GM12878 (cell line): ENCODE results near the gene MDH1B. TPM values are rescaled to one million over a fixed set of nuclear protein-coding genes. Genes with fewer than 3 reads are reported as not detected.

ENCODE experiments used
- ATAC-seq: fragments of 200-7000 bp; cut with Tn5 transposase; 3 replicates; pipeline ENCODE4 v1.9.1; 2020; ENCODE audit warnings: mild to moderate bottlenecking, moderate library complexity
- BruUV-seq: library from RNA; stranded (reverse); fragments of 400-500 nt; replicated peaks from 2 replicates; lab custom pipeline; 2021; lab: Mats Ljungman, UMichigan
- CTCF ChIA-PET: fragments of 300-600 bp; sonication (Branson Sonifier 250); formaldehyde crosslinking; extraction: SDS; loops from one replicate; lab custom pipeline; 2021; ENCODE audit warnings: inconsistent platforms; lab: Yijun Ruan, JAX
- POLR2A ChIA-PET: fragments of 350-600 bp; formaldehyde crosslinking; extraction: SDS; loops from one replicate; lab custom pipeline; 2021; ENCODE audit warnings: inconsistent platforms; lab: Charles Lee
- RAD21 ChIA-PET: fragments of 300-600 bp; sonication (Branson Sonifier 250); formaldehyde crosslinking; loops from one replicate; lab custom pipeline; 2023; ENCODE audit warnings: antibody characterized with exemption; ENCODE audit not compliant: unreplicated experiment; lab: Charles Lee
- SMC1A ChIA-PET: fragments of 300-600 bp; sonication (Branson Sonifier 250); formaldehyde crosslinking; loops from one replicate; lab custom pipeline; 2023; ENCODE audit not compliant: unreplicated experiment, uncharacterized antibody; lab: Charles Lee
- DNase-seq: peaks from one replicate; pipeline ENCODE4 v3.0.0-alpha.2; 2011; ENCODE audit warnings: low read depth, low spot score
- FAIRE-seq: peaks from 3 replicates; lab custom pipeline; 2011; peaks lifted over from hg19 to GRCh38; lab: Jason Lieb, UNC
- H2AFZ ChIP-seq: 2 replicates; pipeline ENCODE4 v1.6.0; 2011; ENCODE audit warnings: low read depth, low read length, control low read depth; ENCODE audit not compliant: control insufficient read depth
- H3K27ac ChIP-seq: 2 replicates; pipeline ENCODE4 v1.5.1; 2011; ENCODE audit warnings: control low read depth; ENCODE audit not compliant: control insufficient read depth, insufficient read depth
- H3K27me3 ChIP-seq, 2 experiments: replicated peaks in 1 of 2; 2 replicates each; pipeline versions ENCODE4 v1.6.0 to v1.6.1; 2011; ENCODE audit warnings: low read length in 1 of 2; ENCODE audit not compliant: control insufficient read depth in 2 of 2, insufficient read depth in 2 of 2
- H3K36me3 ChIP-seq, 2 experiments: 2 replicates each; pipeline ENCODE4 v1.5.1; 2011; ENCODE audit warnings: low read length in 1 of 2; ENCODE audit not compliant: control insufficient read depth in 2 of 2, insufficient read depth in 2 of 2
- H3K4me1 ChIP-seq: 2 replicates; pipeline ENCODE4 v1.6.1; 2011; ENCODE audit warnings: mild to moderate bottlenecking, low read length, moderate library complexity, mixed read lengths; ENCODE audit not compliant: control insufficient read depth, insufficient read depth
- H3K4me2 ChIP-seq: 2 replicates; pipeline ENCODE4 v1.6.0; 2011; ENCODE audit warnings: control low read depth; ENCODE audit not compliant: control insufficient read depth, insufficient read depth
- H3K4me3 ChIP-seq: fragments of 200-600 bp; sonication (generic); 2 replicates; pipeline ENCODE4 v1.5.1; 2016
- H3K79me2 ChIP-seq: 2 replicates; pipeline ENCODE4 v1.6.0; 2011; ENCODE audit warnings: low read length; ENCODE audit not compliant: control insufficient read depth, insufficient read depth
- H3K9ac ChIP-seq: 2 replicates; pipeline ENCODE4 v1.8.0; 2011; ENCODE audit warnings: low read length, control low read depth, mixed read lengths; ENCODE audit not compliant: control insufficient read depth, insufficient read depth
- H3K9me3 ChIP-seq: replicated peaks from 3 replicates; pipeline ENCODE4 v1.5.1; 2011; ENCODE audit warnings: mild to moderate bottlenecking, low read length; ENCODE audit not compliant: control insufficient read depth, insufficient read depth
- H4K20me1 ChIP-seq: 2 replicates; pipeline ENCODE4 v1.6.0; 2011; ENCODE audit not compliant: control insufficient read depth, insufficient read depth
- CTCF ChIP-seq, 3 experiments: IDR thresholded peaks in 2 of 3; conservative IDR thresholded peaks in 1 of 3; 2 replicates each; pipeline ENCODE4 v1.5.1; 2011; ENCODE audit warnings: low read depth in 3 of 3, low read length in 3 of 3, mild to moderate bottlenecking in 3 of 3, control low read depth in 2 of 3, moderate library complexity in 2 of 3, inconsistent platforms in 1 of 3, mixed read lengths in 1 of 3; ENCODE audit not compliant: control insufficient read depth in 2 of 3, insufficient read depth in 1 of 3; ENCODE audit errors: extremely low read depth in 1 of 3
- REST ChIP-seq: IDR thresholded peaks from 2 replicates; pipeline ENCODE4 v1.6.1; 2012; ENCODE audit warnings: mild to moderate bottlenecking, low read depth, low read length
- SIN3A ChIP-seq: IDR thresholded peaks from 2 replicates; pipeline ENCODE4 v1.6.1; 2012; ENCODE audit warnings: low read depth, low read length, improper control_type of control experiment
- SP1 ChIP-seq: IDR thresholded peaks from one replicate; pipeline ENCODE4 v1.6.1; 2011; ENCODE audit warnings: low read depth, low read length
- SUZ12 ChIP-seq: fragments of 200-600 bp; sonication (generic); IDR thresholded peaks from one replicate; pipeline ENCODE4 v1.6.1; 2018; ENCODE audit warnings: antibody characterized with exemption, mild to moderate bottlenecking; ENCODE audit not compliant: unreplicated experiment
- TAF1 ChIP-seq: IDR thresholded peaks from 2 replicates; pipeline ENCODE4 v1.6.1; 2011; ENCODE audit warnings: mild to moderate bottlenecking, low read depth, low read length, borderline replicate concordance
- WGBS: methylation state at CpG from one replicate; pipeline ENCODE4 v1.1.6; 2016; ENCODE audit warnings: low lambda C conversion rate; ENCODE audit not compliant: insufficient replicate concordance, insufficient coverage; ENCODE audit errors: missing lambda C conversion rate; 5-methylcytosine and 5-hydroxymethylcytosine counted together
- in situ Hi-C: fragments of 300-500 bp; cut with MboI; formaldehyde crosslinking; loops from 9 replicates; pipeline ENCODE4 v1.14.3; 2018; ENCODE audit warnings: mixed read lengths
- intact Hi-C: fragments of 100-400 bp; cut with micrococcal nuclease; formaldehyde crosslinking; loops from one replicate; pipeline ENCODE4 v1.14.2; 2022; ENCODE audit not compliant: unreplicated experiment
- polyA plus RNA-seq, 11 experiments: library from polyadenylated mRNA; depleted of rRNA in 4 of 11; unstranded in 6 of 11; stranded (reverse) in 5 of 11; fragments of >200 nt; fragmentation: Nextera tagmentation in 4 of 11; fragmentation: Illumina TruSeq in 1 of 11; extraction: Ambion mirVana in 4 of 11; extraction: Trizol in 1 of 11; gene quantifications; 1 replicate in 1 of 11; 2 replicates in 10 of 11; pipeline versions ENCODE4 v1.2.1 to v1.2.3, GENCODE V29; 2011 to 2016; ENCODE audit warnings: inconsistent platforms in 2 of 11, missing spikeins in 2 of 11, low read depth in 1 of 11
- total RNA-seq, 4 experiments: library from RNA; depleted of rRNA in 3 of 4; stranded (reverse); fragments of >200 nt in 3 of 4; fragmentation: Illumina TruSeq in 1 of 4; extraction: Trizol in 1 of 4; gene quantifications; 2 replicates each; pipeline versions ENCODE4 v1.2.1 to v1.2.3, GENCODE V29; 2013 to 2021
- TF ChIP-seq, protein P1 (sequence below): IDR thresholded peaks from 2 replicates; pipeline ENCODE4 v1.6.1; 2011; ENCODE audit warnings: borderline replicate concordance, low read depth, mild to moderate bottlenecking, moderate library complexity, low read length; ENCODE audit not compliant: insufficient read depth, poor library complexity, severe bottlenecking

MDH1B gene
- total and polyA plus RNA-seq, 10 of the 15 experiments (the other 5 are each of a cell fraction or from before 2014, with no cell fraction given): 0.47 to 1.6 (median 0.98) TPM

GRCh38 chr2:206783718-206784117 is 18.6 kb upstream of the MDH1B start:
- Histone ChIP-seq H3K79me2 (no peaks in the 10 kb centered on the region; the same call in 1 of the 2 replicates), H2AFZ (no peak overlapping the region), H3K4me1 (no peaks in the 10 kb centered on the region), H3K9me3 (peaks cover 10% of the 10 kb centered on the region), H3K4me2 (no peak overlapping the region)
- no TSS peak for BruUV-seq
- SMC1A ChIA-PET: interaction anchor here (1.3 to 2.1 kb wide), 2 partner anchors 8 to 85 kb away, joined by 4 to 16 read pairs; no protein-coding TSS in a partner anchor
- 97% methylated on average over 2 of the region's 2 CpGs for WGBS
- ATAC-seq: peak; percentile 74
- no peak for FAIRE-seq
- peak; percentile 12 to 47 (median 37); a peak in 3 of 6 replicates for TF ChIP-seq CTCF (IDR thresholded peaks at IDR 0.05 in 2 of 3, conservative IDR thresholded peaks at IDR 0.05 in 1 of 3; ENCODE audit: control insufficient read depth in 2 of 3, extremely low read depth in 1 of 3, insufficient read depth in 1 of 3, low read depth in 3 of 3, low read length in 3 of 3)
- TF ChIP-seq SIN3A: no peak
- TF ChIP-seq, all 136 proteins: peak for 1
- no peak for DNase-seq
- no peaks in the 10 kb centered on the region for H3K27me3 ChIP-seq
- RAD21 ChIA-PET: no interaction called here
- H3K4me3 ChIP-seq: no peak overlapping the region
- H3K36me3 ChIP-seq: peaks cover 16 to 40% of the 10 kb centered on the region in 2 experiments
- no peaks in the 10 kb centered on the region for H4K20me1 ChIP-seq
- CTCF ChIA-PET: interaction anchor here (1.6 to 2.4 kb wide), 5 partner anchors 15 to 290 kb away, joined by 4 to 16 read pairs (median 10); partner anchors contain the start of genes FASTKD2 and MDH1B
- no peak overlapping the region for H3K27ac ChIP-seq
- intact Hi-C loops: loop anchor here (5.0 kb wide), 1 partner anchor 226 kb away; no protein-coding TSS in a partner anchor
- H3K9ac ChIP-seq: no peak overlapping the region
- in situ Hi-C loops: loop anchor here (10.0 kb wide), 1 partner anchor 89 kb away; no protein-coding TSS in a partner anchor
- POLR2A ChIA-PET: no interaction called here

GRCh38 chr2:206780671-206781070 is 15.5 kb upstream of the MDH1B start:
- Histone ChIP-seq H3K9me3 (peaks cover 19% of the 10 kb centered on the region), H3K4me3 (no peak overlapping the region), H2AFZ (no peak overlapping the region), H3K27ac (no peak overlapping the region), H3K36me3 (peaks cover 14 to 43% of the 10 kb centered on the region in 2 experiments), H4K20me1 (no peaks in the 10 kb centered on the region), H3K27me3 (no peaks in the 10 kb centered on the region), H3K4me2 (no peak overlapping the region), H3K9ac (no peak overlapping the region), H3K79me2 (peaks cover 3% of the 10 kb centered on the region), H3K4me1 (no peaks in the 10 kb centered on the region)
- WGBS: 94% methylated on average over 2 of the region's 2 CpGs
- in situ Hi-C loops: loop anchor here (10.0 kb wide), 1 partner anchor 86 kb away; no protein-coding TSS in a partner anchor
- intact Hi-C loops: loop anchor here (1.0 to 5.0 kb wide), 3 partner anchors 87 to 388 kb away; no protein-coding TSS in a partner anchor
- ChIA-PET SMC1A (interaction anchor here (0.6 to 2.3 kb wide), 7 partner anchors 14 to 437 kb away, joined by 3 to 9 read pairs (median 6); partner anchors contain the start of genes FASTKD2 and MDH1B), CTCF (interaction anchor here (0.6 to 3.8 kb wide), 12 partner anchors 8 to 704 kb away, joined by 3 to 28 read pairs (median 4); partner anchors contain the start of genes FASTKD2 and MDH1B), RAD21 (interaction anchor here (0.6 to 1.5 kb wide), 3 partner anchors 12 to 438 kb away, joined by 3 to 4 read pairs (median 3); no protein-coding TSS in a partner anchor), POLR2A (interaction anchor here (0.6 kb wide), 2 partner anchors 17 to 239 kb away, joined by 3 to 4 read pairs; no protein-coding TSS in a partner anchor)
- ATAC-seq (no peak), DNase-seq (no peak), FAIRE-seq (no peak)
- no TSS peak for BruUV-seq
- TF ChIP-seq, protein P1, sequence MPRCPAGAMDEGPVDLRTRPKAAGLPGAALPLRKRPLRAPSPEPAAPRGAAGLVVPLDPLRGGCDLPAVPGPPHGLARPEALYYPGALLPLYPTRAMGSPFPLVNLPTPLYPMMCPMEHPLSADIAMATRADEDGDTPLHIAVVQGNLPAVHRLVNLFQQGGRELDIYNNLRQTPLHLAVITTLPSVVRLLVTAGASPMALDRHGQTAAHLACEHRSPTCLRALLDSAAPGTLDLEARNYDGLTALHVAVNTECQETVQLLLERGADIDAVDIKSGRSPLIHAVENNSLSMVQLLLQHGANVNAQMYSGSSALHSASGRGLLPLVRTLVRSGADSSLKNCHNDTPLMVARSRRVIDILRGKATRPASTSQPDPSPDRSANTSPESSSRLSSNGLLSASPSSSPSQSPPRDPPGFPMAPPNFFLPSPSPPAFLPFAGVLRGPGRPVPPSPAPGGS: no peak
- TF ChIP-seq TAF1 (no peak), SP1 (no peak), SUZ12 (no peak), REST (no peak)
